ENCODE results near the gene ANKS1A. TPM values are rescaled to one million over a fixed set of nuclear protein-coding genes. Genes with fewer than 3 reads are reported as not detected.

Gene ANKS1A
- total RNA-seq, 2 experiments from 2014 or later, result 7.4 to 9.1 TPM

- Mint-ChIP-seq H3K27ac (no peak overlapping the region), H3K27me3 (no peaks in the 10 kb centered on the region), H3K4me3 (no peak overlapping the region), H3K9me3 (ENCODE audit: low read depth) (no peaks in the 10 kb centered on the region), H3K4me1 (peaks cover 10% of the 10 kb centered on the region), H3K36me3 (ENCODE audit: low read depth) (no peaks in the 10 kb centered on the region)
- intact Hi-C loops (cut with DNase I, micrococcal nuclease), result no loop called here
- DNase-seq (no peak), ATAC-seq (no peak)
- CTCF ChIA-PET, result no interaction called here
- POLR2A ChIA-PET, result no interaction called here
Observed at GRCh38 chr6:34964564-34964963, 75.5 kb downstream of the ANKS1A start.

- Mint-ChIP-seq H3K27me3 (no peaks in the 10 kb centered on the region), H3K27ac (no peak overlapping the region), H3K4me1 (peaks cover 2% of the 10 kb centered on the region), H3K4me3 (no peak overlapping the region), H3K36me3 (ENCODE audit: low read depth) (peaks cover 3% of the 10 kb centered on the region), H3K9me3 (ENCODE audit: low read depth) (no peaks in the 10 kb centered on the region)
- ATAC-seq (no peak), DNase-seq (no peak)
- POLR2A ChIA-PET, result interaction anchor here (0.6 kb wide), 1 partner anchor 231 kb away, joined by 3 read pairs; no protein-coding TSS in a partner anchor
- intact Hi-C loops (cut with DNase I, micrococcal nuclease), result no loop called here
- CTCF ChIA-PET, result interaction anchor here (1.0 to 2.0 kb wide), 2 partner anchors 20 to 273 kb away, joined by 3 to 11 read pairs; no protein-coding TSS in a partner anchor
Observed at GRCh38 chr6:34967461-34967860, 78.4 kb downstream of the ANKS1A start.

GRCh38 chr6:34969662-34970265 lies 80.7 kb downstream of the ANKS1A start:
- Mint-ChIP-seq H3K9me3 (ENCODE audit: low read depth) (no peaks in the 10 kb centered on the region), H3K27ac (no peak overlapping the region), H3K27me3 (no peaks in the 10 kb centered on the region), H3K4me3 (no peak overlapping the region), H3K4me1 (no peaks in the 10 kb centered on the region), H3K36me3 (ENCODE audit: low read depth) (peaks cover 3% of the 10 kb centered on the region)
- DNase-seq, result no peak
- intact Hi-C loops (cut with DNase I, micrococcal nuclease), result no loop called here
- CTCF ChIA-PET, result interaction anchor here (1.3 kb wide), 1 partner anchor 8 kb away, joined by 4 read pairs; no protein-coding TSS in a partner anchor
- ATAC-seq, result peak; percentile 16
- POLR2A ChIA-PET, result no interaction called here

- Mint-ChIP-seq H3K36me3 (ENCODE audit: low read depth) (peaks cover 3% of the 10 kb centered on the region), H3K4me3 (no peak overlapping the region), H3K27ac (no peak overlapping the region), H3K27me3 (no peaks in the 10 kb centered on the region), H3K4me1 (no peaks in the 10 kb centered on the region), H3K9me3 (ENCODE audit: low read depth) (no peaks in the 10 kb centered on the region)
- CTCF ChIA-PET, result interaction anchor here (1.3 to 3.0 kb wide), 2 partner anchors 9 to 16 kb away, joined by 4 to 13 read pairs; no protein-coding TSS in a partner anchor
- DNase-seq (no peak), ATAC-seq (no peak)
- POLR2A ChIA-PET, result no interaction called here
- intact Hi-C loops (cut with DNase I, micrococcal nuclease), result no loop called here
Observed at GRCh38 chr6:34970488-34970887, 81.4 kb downstream of the ANKS1A start.

DNA sequence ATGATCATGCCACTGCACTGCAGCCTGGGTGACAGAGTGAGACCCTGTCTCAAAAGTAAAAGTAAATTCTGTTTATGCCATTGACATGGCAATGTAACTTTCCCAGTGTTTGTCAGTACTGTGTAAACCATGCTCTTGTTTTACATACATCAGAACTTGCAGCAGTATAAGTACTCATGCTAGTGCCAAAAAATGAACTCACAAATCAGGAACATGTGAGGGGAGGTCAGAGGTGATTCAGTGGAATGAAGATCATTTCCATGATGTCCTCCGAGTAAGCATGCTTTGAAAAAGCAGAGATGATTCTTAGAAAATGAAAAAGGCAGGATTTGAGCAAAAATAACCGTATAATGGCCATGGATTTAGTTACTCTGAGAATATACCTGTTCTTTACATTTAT lies 81.9 kb downstream of the ANKS1A start:
- intact Hi-C loops (cut with DNase I, micrococcal nuclease), result no loop called here
- Mint-ChIP-seq H3K4me3 (no peak overlapping the region), H3K27me3 (no peaks in the 10 kb centered on the region), H3K4me1 (no peaks in the 10 kb centered on the region), H3K9me3 (ENCODE audit: low read depth) (no peaks in the 10 kb centered on the region), H3K36me3 (ENCODE audit: low read depth) (peaks cover 3% of the 10 kb centered on the region), H3K27ac (no peak overlapping the region)
- DNase-seq (no peak), ATAC-seq (no peak)
- ChIA-PET CTCF (interaction anchor here (0.7 to 3.0 kb wide), 5 partner anchors 9 to 235 kb away, joined by 3 to 13 read pairs (median 3); no protein-coding TSS in a partner anchor), POLR2A (no interaction called here)

- Mint-ChIP-seq H3K4me1 (no peaks in the 10 kb centered on the region), H3K9me3 (ENCODE audit: low read depth) (no peaks in the 10 kb centered on the region), H3K27me3 (no peaks in the 10 kb centered on the region), H3K27ac (no peak overlapping the region), H3K4me3 (no peak overlapping the region), H3K36me3 (ENCODE audit: low read depth) (peaks cover 4% of the 10 kb centered on the region)
- no peak for ATAC-seq
- DNase-seq, result no peak
- POLR2A ChIA-PET, result no interaction called here
- intact Hi-C loops (cut with DNase I, micrococcal nuclease), result no loop called here
- CTCF ChIA-PET, result interaction anchor here (0.7 to 3.0 kb wide), 2 partner anchors 13 to 166 kb away, joined by 3 to 13 read pairs; no protein-coding TSS in a partner anchor
Observed at GRCh38 chr6:34973547-34974248, 84.6 kb downstream of the ANKS1A start.

DNA sequence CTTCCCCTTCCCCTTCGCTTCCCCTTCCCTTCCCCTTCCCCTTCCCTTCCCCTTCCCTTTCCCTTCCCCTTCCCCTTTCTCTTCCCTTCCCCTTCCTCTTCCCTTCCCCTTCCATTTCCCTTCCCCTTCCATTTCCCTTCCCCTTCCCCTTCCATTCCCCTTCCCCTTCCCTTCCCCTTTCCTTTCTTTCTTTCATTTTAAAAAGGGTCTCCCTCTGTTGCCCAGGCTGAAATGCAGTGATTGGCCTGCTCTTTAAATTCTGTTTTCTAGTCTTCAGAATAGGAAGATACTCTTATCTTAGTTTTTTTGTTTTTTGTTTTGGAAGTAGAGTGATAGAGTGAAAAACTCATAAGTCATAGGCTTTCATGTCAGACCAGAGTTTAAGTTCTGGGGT lies 85.2 kb downstream of the ANKS1A start:
- Mint-ChIP-seq H3K9me3 (ENCODE audit: low read depth) (no peaks in the 10 kb centered on the region), H3K36me3 (ENCODE audit: low read depth) (peaks cover 4% of the 10 kb centered on the region), H3K27me3 (no peaks in the 10 kb centered on the region), H3K4me3 (no peak overlapping the region), H3K27ac (no peak overlapping the region), H3K4me1 (no peaks in the 10 kb centered on the region)
- POLR2A ChIA-PET, result no interaction called here
- no peak for ATAC-seq
- intact Hi-C loops (cut with DNase I, micrococcal nuclease), result no loop called here
- CTCF ChIA-PET, result no interaction called here
- DNase-seq, result no peak

- Mint-ChIP-seq H3K27ac (no peak overlapping the region), H3K36me3 (ENCODE audit: low read depth) (peaks cover 2% of the 10 kb centered on the region), H3K4me3 (no peak overlapping the region), H3K9me3 (ENCODE audit: low read depth) (no peaks in the 10 kb centered on the region), H3K4me1 (no peaks in the 10 kb centered on the region), H3K27me3 (no peaks in the 10 kb centered on the region)
- ATAC-seq, result no peak
- ChIA-PET POLR2A (no interaction called here), CTCF (interaction anchor here (1.0 to 1.4 kb wide), 3 partner anchors 11 to 38 kb away, joined by 3 to 4 read pairs (median 3); no protein-coding TSS in a partner anchor)
- DNase-seq, result no peak
- intact Hi-C loops (cut with DNase I, micrococcal nuclease), result no loop called here
Observed at GRCh38 chr6:34976239-34976638, 87.2 kb downstream of the ANKS1A start.

GRCh38 chr6:34979218-34979617 lies 90.2 kb downstream of the ANKS1A start:
- Mint-ChIP-seq H3K4me1 (no peaks in the 10 kb centered on the region), H3K9me3 (ENCODE audit: low read depth) (no peaks in the 10 kb centered on the region), H3K27me3 (no peaks in the 10 kb centered on the region), H3K36me3 (ENCODE audit: low read depth) (peaks cover 2% of the 10 kb centered on the region), H3K27ac (no peak overlapping the region), H3K4me3 (no peak overlapping the region)
- ATAC-seq (no peak), DNase-seq (no peak)
- POLR2A ChIA-PET, result no interaction called here
- CTCF ChIA-PET, result interaction anchor here (0.6 to 2.2 kb wide), 4 partner anchors 8 to 225 kb away, joined by 3 to 7 read pairs (median 4); no protein-coding TSS in a partner anchor
- intact Hi-C loops (cut with DNase I, micrococcal nuclease), result no loop called here

DNA sequence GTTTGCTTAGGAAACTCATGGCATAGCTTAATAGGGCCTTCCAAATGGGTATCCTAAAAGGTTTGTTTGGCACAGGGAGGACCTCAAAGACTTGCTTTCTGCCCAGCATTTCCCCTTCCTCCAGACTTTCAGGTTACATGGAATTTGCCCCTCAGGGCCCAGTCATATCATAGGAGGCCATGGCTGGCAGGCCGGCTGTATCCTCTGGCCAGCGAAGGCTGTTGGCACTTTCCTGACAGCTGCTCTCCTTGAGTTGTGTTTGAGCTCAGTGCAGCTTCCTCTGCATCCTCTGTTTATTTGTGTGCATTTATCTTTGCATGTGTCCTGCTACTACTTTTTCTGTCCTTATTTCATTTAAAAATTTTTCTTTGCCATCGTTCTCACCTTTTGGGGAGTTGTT lies 90.9 kb downstream of the ANKS1A start:
- ATAC-seq (no peak), DNase-seq (no peak)
- Mint-ChIP-seq H3K4me1 (no peaks in the 10 kb centered on the region), H3K36me3 (ENCODE audit: low read depth) (peaks cover 2% of the 10 kb centered on the region), H3K27ac (no peak overlapping the region), H3K27me3 (no peaks in the 10 kb centered on the region), H3K9me3 (ENCODE audit: low read depth) (no peaks in the 10 kb centered on the region), H3K4me3 (no peak overlapping the region)
- POLR2A ChIA-PET, result no interaction called here
- intact Hi-C loops (cut with DNase I, micrococcal nuclease), result loop anchor here in 1 of 2 experiments (10.0 kb wide), 1 partner anchor 225 kb away; no protein-coding TSS in a partner anchor
- CTCF ChIA-PET, result interaction anchor here (0.6 to 2.2 kb wide), 4 partner anchors 7 to 225 kb away, joined by 3 to 7 read pairs (median 4); no protein-coding TSS in a partner anchor

GRCh38 chr6:34981366-34981765 lies 92.3 kb downstream of the ANKS1A start:
- Mint-ChIP-seq H3K4me3 (no peak overlapping the region), H3K36me3 (ENCODE audit: low read depth) (peaks cover 1% of the 10 kb centered on the region), H3K27ac (no peak overlapping the region), H3K4me1 (no peaks in the 10 kb centered on the region), H3K27me3 (no peaks in the 10 kb centered on the region), H3K9me3 (ENCODE audit: low read depth) (no peaks in the 10 kb centered on the region)
- DNase-seq (no peak), ATAC-seq (no peak)
- intact Hi-C loops (cut with DNase I, micrococcal nuclease), result loop anchor here in 1 of 2 experiments (10.0 kb wide), 1 partner anchor 223 kb away; no protein-coding TSS in a partner anchor
- ChIA-PET CTCF (no interaction called here), POLR2A (no interaction called here)

DNA sequence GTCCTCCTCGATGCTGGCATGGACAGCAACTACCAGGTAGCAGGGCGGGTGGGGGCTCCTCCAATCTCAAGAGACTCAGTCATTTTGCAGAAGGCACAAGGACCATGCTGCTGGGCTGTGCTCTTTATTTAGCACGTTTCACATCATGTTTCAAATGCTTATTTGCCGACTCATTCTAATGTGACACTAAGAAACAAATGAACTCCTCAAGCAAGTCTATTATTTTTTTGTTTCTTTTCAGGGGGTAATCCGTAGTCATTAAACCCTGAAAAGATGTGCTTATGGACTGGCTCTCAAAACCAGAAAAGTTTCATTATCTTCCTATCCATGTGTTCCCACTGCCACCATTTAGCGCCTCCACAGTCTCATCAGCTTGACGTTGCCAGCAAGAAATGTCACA lies 92.9 kb downstream of the ANKS1A start:
- Mint-ChIP-seq H3K36me3 (ENCODE audit: low read depth) (peaks cover 2% of the 10 kb centered on the region), H3K4me1 (no peaks in the 10 kb centered on the region), H3K27me3 (no peaks in the 10 kb centered on the region), H3K27ac (no peak overlapping the region), H3K4me3 (no peak overlapping the region), H3K9me3 (ENCODE audit: low read depth) (no peaks in the 10 kb centered on the region)
- ATAC-seq (no peak), DNase-seq (no peak)
- intact Hi-C loops (cut with DNase I, micrococcal nuclease), result loop anchor here in 1 of 2 experiments (10.0 kb wide), 1 partner anchor 223 kb away; no protein-coding TSS in a partner anchor
- ChIA-PET CTCF (interaction anchor here (0.6 kb wide), 1 partner anchor 114 kb away, joined by 4 read pairs; no protein-coding TSS in a partner anchor), POLR2A (no interaction called here)

Measured in activated CD4-positive, alpha-beta T cell treated with anti-CD3 and anti-CD28 coated beads for 36 hours (primary cell).